ENCODE data around the gene TNFRSF13B. TPM values are rescaled to one million over a fixed set of nuclear protein-coding genes. Genes with fewer than 3 reads are reported as not detected.
A peak's percentile ranks its signal among the peaks of the same experiment; 100 is the strongest.

Gene TNFRSF13B
- total and polyA plus RNA-seq, 5 donors, result not detected

- H3K9me3 ChIP-seq (ENCODE audit: control insufficient read depth, low read length), result no peaks in the 10 kb centered on the region
Measured at GRCh38 chr17:16920628-16921020, 51.3 kb downstream of the TNFRSF13B start.

DNA sequence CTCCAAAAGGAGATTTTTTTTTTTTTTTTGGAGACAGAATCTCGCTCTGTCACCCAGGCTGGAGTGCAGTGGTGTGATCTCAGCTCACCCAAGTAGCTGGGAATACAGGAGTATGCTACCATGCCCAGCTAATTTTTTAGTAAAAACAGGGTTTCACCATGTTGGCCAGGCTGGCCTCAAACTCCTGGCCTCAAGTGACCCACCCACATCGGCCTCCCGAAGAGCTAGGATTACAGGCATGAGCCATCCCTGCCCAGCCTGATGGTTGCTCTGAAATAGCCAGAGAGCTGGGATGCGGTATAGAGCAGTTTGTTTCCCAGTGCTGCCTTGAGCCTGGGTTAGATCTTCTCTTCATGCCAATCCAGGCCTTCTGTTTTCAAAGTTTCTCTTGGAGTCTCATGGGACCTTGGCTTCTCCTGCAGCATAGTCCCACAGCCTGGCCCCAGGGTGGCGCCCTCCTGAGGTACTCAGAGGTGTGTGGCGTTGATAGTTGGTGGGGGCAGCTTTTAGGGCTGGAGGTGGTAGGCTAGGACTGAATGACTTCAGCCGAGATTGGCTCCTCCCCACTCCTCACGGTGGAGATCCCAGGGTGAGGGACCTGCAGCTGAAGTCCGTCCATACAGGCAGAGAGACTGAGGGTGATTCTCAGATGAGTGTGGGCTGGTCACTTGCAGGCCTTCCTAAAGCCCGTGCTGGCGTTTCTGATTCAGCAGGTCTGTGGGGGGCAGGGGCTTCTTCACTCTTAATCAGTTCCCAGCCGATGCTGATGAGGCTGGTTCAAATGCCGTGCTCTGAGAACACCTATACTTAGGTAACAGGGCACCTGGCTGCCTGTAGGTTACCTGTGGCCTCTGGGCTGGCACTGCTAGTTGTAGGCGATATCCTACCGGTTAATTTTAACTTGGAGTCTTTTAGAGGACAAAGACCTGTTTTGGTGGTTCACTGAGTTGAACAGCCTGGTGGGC, 52.0 kb downstream of the TNFRSF13B start:
- Histone ChIP-seq H3K27ac (ENCODE audit: low read length) (no peak overlapping the region), H3K9me3 (ENCODE audit: control insufficient read depth, low read length) (no peaks in the 10 kb centered on the region), H3K27me3 (ENCODE audit: control insufficient read depth, insufficient read depth) (no peaks in the 10 kb centered on the region), H3K4me1 (ENCODE audit: control insufficient read depth, insufficient read depth, low read length) (no peaks in the 10 kb centered on the region), H3K4me3 (ENCODE audit: low read length) (no peak overlapping the region)
- intact Hi-C loops (cut with DNase I), result no loop called here
- WGBS, result 82% methylated on average over 15 of the region's 15 CpGs
- ATAC-seq, result no peak
- DNase-seq, result peak in 1 of 3 donors; percentile 17

More at GRCh38 chr17:16920628-16921020, 51.3 kb downstream of the TNFRSF13B start:
- intact Hi-C loops (cut with DNase I), result no loop called here
- Histone ChIP-seq H3K4me1 (ENCODE audit: control insufficient read depth, insufficient read depth, low read length) (no peaks in the 10 kb centered on the region), H3K27ac (ENCODE audit: low read length) (no peak overlapping the region), H3K4me3 (ENCODE audit: low read length) (no peak overlapping the region), H3K27me3 (ENCODE audit: control insufficient read depth, insufficient read depth) (no peaks in the 10 kb centered on the region)
- ATAC-seq, result no peak
- 90% methylated on average over 8 of the region's 8 CpGs for WGBS
- DNase-seq, result peak in 1 of 3 donors; percentile 10

GRCh38 chr17:16918443-16918842, 53.5 kb downstream of the TNFRSF13B start:
- WGBS, result 93% methylated on average over 6 of the region's 6 CpGs
- no peaks in the 10 kb centered on the region for H3K27me3 ChIP-seq (ENCODE audit: control insufficient read depth, insufficient read depth)
- no peak overlapping the region for H3K27ac ChIP-seq (ENCODE audit: low read length)
- ATAC-seq (no peak), DNase-seq (peak in 1 of 3 donors; percentile 12)
- intact Hi-C loops (cut with DNase I), result no loop called here
- H3K4me1 ChIP-seq (ENCODE audit: control insufficient read depth, insufficient read depth, low read length), result no peaks in the 10 kb centered on the region
- no peaks in the 10 kb centered on the region for H3K9me3 ChIP-seq (ENCODE audit: control insufficient read depth, low read length)
- no peak overlapping the region for H3K4me3 ChIP-seq (ENCODE audit: low read length)

GRCh38 chr17:16917671-16918394, 54.1 kb downstream of the TNFRSF13B start:
- no peaks in the 10 kb centered on the region for H3K27me3 ChIP-seq (ENCODE audit: control insufficient read depth, insufficient read depth)
- DNase-seq (no peak), ATAC-seq (no peak)
- intact Hi-C loops (cut with DNase I), result no loop called here
- no peak overlapping the region for H3K4me3 ChIP-seq (ENCODE audit: low read length)
- 87% methylated on average over 7 of the region's 7 CpGs for WGBS
- H3K27ac ChIP-seq (ENCODE audit: low read length), result no peak overlapping the region
- H3K9me3 ChIP-seq (ENCODE audit: control insufficient read depth, low read length), result no peaks in the 10 kb centered on the region
- no peaks in the 10 kb centered on the region for H3K4me1 ChIP-seq (ENCODE audit: control insufficient read depth, insufficient read depth, low read length)

DNA sequence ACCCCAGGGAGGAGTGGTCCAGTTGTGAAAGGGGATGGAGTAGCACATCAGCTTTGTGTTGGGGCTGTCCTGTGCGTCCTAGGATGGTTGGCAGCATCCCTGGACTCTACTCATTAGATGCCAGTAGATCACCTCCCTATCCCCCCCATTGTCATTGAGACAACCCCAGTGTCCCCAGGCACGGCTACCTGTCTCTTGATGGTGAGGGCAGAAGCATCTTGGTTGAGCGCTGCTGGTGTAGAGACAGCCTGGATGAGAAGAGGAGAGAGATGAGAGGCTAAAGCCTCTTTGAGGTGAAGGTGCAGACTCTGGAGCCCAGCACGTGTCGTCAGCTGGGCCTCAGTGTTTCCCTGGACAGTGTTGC, 55.4 kb downstream of the TNFRSF13B start:
- ATAC-seq (no peak), DNase-seq (no peak)
- Histone ChIP-seq H3K9me3 (ENCODE audit: control insufficient read depth, low read length) (no peaks in the 10 kb centered on the region), H3K4me1 (ENCODE audit: control insufficient read depth, insufficient read depth, low read length) (no peaks in the 10 kb centered on the region), H3K27ac (ENCODE audit: low read length) (no peak overlapping the region), H3K4me3 (ENCODE audit: low read length) (no peak overlapping the region), H3K27me3 (ENCODE audit: control insufficient read depth, insufficient read depth) (no peaks in the 10 kb centered on the region)
- 90% methylated on average over 5 of the region's 5 CpGs for WGBS
- intact Hi-C loops (cut with DNase I), result no loop called here

- Histone ChIP-seq H3K4me1 (ENCODE audit: control insufficient read depth, insufficient read depth, low read length) (no peaks in the 10 kb centered on the region), H3K27me3 (ENCODE audit: control insufficient read depth, insufficient read depth) (no peaks in the 10 kb centered on the region), H3K27ac (ENCODE audit: low read length) (no peak overlapping the region), H3K4me3 (ENCODE audit: low read length) (no peak overlapping the region), H3K9me3 (ENCODE audit: control insufficient read depth, low read length) (no peaks in the 10 kb centered on the region)
- WGBS, result 62% methylated on average over 11 of the region's 11 CpGs
- peak in 2 of 3 donors; percentile 72 to 79 for DNase-seq
- no peak for ATAC-seq
- intact Hi-C loops (cut with DNase I), result no loop called here
Measured at GRCh38 chr17:16915752-16916556, 56.0 kb downstream of the TNFRSF13B start.

DNA sequence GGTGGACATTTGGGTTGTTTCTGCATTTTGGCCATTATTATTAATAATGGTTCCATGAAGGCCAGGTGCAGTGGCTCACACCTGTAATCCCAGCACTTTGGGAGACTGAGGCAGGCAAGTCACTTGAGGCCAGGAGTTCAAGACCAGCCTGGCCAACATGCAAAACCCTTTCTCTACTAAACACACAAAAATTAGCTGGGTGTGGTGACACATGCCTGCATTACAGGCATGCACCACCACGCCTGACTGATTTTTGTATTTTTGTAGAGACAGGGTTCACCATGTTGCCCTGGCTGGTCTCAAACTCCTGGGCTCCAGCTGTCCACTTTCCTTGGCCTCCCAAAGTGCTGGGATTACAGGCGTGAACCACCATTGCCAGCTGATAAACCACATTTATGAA, 58.5 kb downstream of the TNFRSF13B start:
- H3K4me3 ChIP-seq (ENCODE audit: low read length), result no peak overlapping the region
- H3K27me3 ChIP-seq (ENCODE audit: control insufficient read depth, insufficient read depth), result no peaks in the 10 kb centered on the region
- intact Hi-C loops (cut with DNase I), result no loop called here
- no peaks in the 10 kb centered on the region for H3K9me3 ChIP-seq (ENCODE audit: control insufficient read depth, low read length)
- no peak for DNase-seq
- H3K4me1 ChIP-seq (ENCODE audit: control insufficient read depth, insufficient read depth, low read length), result no peaks in the 10 kb centered on the region
- ATAC-seq, result no peak
- no peak overlapping the region for H3K27ac ChIP-seq (ENCODE audit: low read length)
- 91% methylated on average over 2 of the region's 2 CpGs for WGBS

GRCh38 chr17:16912021-16912962, 59.6 kb downstream of the TNFRSF13B start:
- Histone ChIP-seq H3K4me1 (ENCODE audit: control insufficient read depth, insufficient read depth, low read length) (no peaks in the 10 kb centered on the region), H3K4me3 (ENCODE audit: low read length) (no peak overlapping the region), H3K9me3 (ENCODE audit: control insufficient read depth, low read length) (no peaks in the 10 kb centered on the region), H3K27me3 (ENCODE audit: control insufficient read depth, insufficient read depth) (no peaks in the 10 kb centered on the region), H3K27ac (ENCODE audit: low read length) (no peak overlapping the region)
- no peak for ATAC-seq
- intact Hi-C loops (cut with DNase I), result no loop called here
- 83% methylated on average over 17 of the region's 17 CpGs for WGBS
- DNase-seq, result no peak

DNA sequence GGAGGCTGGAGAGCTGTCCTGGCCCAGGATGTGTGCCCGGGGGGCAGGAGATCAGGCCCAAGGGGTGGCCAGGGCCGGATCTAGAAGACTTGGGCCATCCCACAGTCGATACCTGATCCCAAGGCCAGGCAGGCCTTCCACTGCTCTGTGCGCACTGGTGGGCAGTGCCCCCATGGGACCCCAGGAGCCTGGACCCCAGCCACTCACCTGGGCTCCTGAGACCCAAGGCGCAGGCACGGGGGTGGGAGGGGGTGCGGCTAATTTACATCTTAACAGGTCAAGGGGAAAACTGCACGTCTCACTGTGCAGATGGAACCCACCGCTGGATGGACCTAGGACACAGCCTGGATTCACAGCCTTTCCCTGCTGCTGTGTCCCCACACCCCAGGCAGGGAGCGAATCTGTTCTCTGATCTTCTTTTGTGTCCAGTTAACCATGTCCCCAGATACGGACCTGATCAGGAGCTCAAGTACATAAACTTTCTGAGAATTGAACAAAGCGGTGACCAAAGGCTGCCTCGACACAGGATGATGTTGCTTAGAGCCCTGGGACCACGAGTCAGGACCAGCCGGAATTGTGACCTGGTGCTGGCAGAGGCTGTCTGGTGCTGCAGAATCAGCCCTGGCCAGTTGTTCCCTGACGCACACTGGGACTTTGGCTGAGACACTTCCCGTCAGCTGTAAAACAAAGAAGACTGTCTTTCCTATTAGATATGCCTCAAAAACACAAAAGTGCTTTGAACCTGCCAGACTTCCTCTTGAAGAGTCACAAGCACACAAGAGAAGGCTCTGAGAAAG, 60.6 kb downstream of the TNFRSF13B start:
- intact Hi-C loops (cut with DNase I), result no loop called here
- ATAC-seq, result peak; percentile 63 to 92
- DNase-seq, result peak in 1 of 3 donors; percentile 44
- no peak overlapping the region for H3K27ac ChIP-seq (ENCODE audit: low read length)
- no peaks in the 10 kb centered on the region for H3K9me3 ChIP-seq (ENCODE audit: control insufficient read depth, low read length)
- no peaks in the 10 kb centered on the region for H3K27me3 ChIP-seq (ENCODE audit: control insufficient read depth, insufficient read depth)
- no peak overlapping the region for H3K4me3 ChIP-seq (ENCODE audit: low read length)
- H3K4me1 ChIP-seq (ENCODE audit: control insufficient read depth, insufficient read depth, low read length), result no peaks in the 10 kb centered on the region
- 71% methylated on average over 17 of the region's 17 CpGs for WGBS

All from right cardiac atrium (tissue), 5 donors.